HG03175 (cell line): Measurements from ENCODE around the gene TRIM38.

Experiments used
- ATAC-seq: cut with Tn5 transposase; IDR thresholded peaks from one replicate; pipeline ENCODE4 v1.9.1; 2021; ENCODE audit warnings: mild to moderate bottlenecking, moderate library complexity; ENCODE audit not compliant: unreplicated experiment

TRIM38 gene

DNA sequence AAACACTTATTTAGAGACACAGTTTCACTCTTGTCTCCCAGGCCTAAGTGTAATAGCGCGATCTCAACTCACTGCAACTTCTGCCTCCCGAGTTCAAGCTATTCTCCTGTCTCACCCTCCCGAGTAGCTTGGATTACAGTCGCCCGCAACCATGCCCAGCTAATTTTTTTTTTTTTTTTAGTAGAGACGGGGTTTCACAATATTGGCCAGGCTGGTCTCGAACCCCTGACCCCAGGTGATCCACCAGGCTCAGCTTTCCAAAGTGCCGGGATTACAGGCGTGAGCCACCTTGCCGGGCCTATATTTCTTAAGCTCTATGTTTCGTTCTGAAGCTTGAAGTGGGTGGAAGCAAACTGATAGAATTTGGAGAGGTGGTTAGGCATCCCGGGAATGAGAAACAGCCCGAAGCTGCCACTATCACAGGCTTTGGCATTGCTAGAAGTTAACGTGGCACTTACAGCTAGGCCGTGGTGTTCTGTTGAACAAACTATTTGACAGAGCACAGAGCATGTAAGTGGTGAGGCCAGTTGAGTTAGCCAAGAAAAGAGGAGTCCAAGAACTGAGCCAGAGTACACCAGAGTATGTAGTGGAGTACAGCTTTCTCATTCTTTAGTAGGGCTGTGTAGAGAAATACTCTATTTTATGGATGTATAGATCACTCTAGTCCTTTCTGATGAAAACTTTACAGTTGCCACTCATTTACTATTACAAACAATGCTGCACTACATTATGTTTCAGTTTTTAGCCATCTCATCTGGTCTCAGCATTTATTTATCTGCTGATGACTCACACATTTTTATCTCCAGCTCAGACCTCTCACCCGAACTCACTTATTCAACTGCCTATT is 62.7 kb downstream of the TRIM38 start:
- ATAC-seq, result no peak

DNA sequence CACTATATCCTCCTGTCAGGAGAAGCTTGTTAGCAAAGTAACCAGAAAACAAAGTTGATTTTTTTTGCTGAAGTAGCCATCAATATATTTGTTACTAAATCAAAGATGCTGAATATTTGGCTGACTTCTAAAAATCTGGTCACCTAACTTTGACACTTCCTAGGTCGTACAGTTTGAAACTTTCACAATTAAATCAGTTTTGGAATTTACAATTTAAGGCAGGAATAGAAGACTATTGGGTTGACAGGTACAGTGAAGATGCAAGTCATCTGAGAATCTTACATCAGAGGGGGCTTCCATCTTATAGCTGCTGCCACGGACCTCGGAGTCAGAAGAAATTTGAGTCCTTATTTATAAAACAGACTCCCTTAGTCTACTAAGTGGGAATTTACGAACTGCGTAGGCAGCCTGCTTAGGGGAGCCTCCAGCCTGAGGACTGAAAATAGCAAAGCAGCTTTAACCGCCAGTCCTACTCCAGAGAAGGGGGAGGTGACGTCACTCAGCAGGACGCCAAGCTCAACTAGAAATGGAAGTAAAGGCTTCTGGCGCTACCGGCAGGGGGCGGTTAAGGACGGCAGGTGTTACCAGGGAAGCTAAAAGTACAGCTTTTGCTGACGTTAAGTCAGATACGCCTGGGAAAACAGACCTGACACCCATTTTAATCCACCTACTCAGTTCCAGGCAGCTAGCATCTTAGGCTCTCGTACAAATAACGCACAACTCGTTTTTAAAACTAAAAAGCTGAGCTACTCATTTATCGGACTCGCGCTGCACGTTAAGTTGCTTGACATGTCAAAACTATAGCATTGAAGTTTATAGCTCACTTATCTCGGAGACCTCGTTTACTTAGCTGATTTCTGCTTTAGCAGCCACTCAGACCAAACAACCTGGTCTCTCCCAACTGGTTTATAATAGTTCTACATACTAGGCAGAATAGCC is 63.6 kb downstream of the TRIM38 start:
- peak; percentile 39 for ATAC-seq

DNA sequence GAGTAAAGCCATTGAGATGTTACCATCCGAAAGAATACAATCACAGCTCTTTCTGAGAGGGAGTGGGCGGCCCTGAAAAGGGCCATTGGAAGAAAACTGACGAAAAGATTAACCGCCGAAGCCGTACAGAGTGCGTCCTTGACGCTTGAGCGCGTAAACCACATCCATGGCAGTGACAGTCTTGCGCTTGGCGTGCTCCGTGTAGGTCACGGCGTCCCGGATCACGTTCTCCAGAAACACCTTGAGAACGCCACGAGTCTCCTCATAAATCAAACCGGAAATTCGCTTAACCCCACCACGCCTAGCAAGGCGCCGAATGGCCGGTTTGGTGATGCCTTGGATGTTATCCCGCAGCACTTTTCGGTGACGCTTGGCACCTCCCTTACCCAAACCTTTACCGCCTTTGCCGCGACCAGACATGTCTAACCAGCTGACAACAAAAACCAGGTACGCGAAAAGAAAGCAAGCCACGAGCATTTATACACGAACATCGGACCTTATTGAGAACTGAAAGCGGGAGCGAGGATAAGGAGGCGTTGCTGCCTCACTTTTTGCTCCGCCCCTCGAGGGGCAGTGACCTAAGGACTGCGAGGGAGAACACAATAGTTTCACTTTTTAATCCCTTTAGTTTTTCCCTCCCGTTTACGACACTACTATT is 64.4 kb downstream of the TRIM38 start:
- ATAC-seq, result peak; percentile 46

DNA sequence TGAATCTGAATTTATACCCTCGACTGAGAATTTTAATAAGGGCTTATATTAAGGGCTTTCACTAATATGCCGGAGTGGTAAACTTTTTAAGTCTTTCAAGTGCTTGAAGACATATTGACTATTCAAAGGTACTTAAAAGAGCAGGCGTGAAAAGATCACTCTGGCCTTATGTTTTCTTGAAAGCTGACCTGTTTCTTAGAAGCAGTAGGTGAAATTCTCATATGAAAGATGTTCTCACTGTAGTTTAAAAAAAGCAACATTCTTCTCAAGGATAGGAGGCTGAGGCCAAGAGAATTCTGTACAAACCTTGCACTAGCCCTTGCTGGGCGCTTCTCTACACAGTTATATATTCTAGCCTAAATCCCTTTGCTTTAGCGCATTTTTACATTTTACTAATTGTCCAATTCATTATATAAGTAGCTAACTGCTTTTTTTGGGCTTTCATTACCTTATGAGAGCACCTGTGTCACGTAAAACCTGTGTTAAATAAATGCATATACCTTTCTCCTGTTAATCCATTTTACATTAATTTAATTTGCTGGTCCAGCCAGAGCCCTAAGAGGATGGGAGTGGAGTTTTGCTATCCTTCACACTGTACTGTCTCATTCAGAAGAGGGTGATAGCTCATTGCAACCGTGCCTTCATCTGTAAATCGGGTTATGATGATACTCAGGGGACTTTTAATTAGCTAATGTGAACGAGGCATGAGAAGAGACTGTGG is 65.0 kb downstream of the TRIM38 start:
- ATAC-seq, result no peak

DNA sequence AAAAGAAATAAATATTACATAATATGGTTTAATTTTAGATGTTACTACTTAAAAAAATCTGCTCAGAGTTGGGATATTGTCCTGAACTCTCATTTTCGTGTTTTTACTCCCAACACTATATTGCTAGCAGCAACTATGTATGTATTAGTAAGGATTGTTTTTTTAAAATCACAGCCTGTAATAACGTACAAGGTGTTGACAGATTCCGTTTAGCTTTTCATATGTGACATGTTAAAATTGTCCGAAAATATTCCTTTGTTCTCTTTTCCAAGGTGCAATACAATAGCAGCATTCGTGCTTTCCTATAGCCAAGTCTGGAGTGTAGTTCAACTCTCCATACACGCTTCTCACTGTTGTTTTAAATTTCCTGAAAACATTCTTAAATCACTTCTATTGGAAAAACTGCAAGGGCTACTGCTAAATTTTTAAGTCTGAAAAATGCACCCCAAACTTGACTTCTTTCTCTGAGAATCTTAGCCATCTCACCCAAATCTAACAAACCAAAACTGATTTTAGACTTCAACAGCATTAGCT is 65.7 kb downstream of the TRIM38 start:
- no peak for ATAC-seq

DNA sequence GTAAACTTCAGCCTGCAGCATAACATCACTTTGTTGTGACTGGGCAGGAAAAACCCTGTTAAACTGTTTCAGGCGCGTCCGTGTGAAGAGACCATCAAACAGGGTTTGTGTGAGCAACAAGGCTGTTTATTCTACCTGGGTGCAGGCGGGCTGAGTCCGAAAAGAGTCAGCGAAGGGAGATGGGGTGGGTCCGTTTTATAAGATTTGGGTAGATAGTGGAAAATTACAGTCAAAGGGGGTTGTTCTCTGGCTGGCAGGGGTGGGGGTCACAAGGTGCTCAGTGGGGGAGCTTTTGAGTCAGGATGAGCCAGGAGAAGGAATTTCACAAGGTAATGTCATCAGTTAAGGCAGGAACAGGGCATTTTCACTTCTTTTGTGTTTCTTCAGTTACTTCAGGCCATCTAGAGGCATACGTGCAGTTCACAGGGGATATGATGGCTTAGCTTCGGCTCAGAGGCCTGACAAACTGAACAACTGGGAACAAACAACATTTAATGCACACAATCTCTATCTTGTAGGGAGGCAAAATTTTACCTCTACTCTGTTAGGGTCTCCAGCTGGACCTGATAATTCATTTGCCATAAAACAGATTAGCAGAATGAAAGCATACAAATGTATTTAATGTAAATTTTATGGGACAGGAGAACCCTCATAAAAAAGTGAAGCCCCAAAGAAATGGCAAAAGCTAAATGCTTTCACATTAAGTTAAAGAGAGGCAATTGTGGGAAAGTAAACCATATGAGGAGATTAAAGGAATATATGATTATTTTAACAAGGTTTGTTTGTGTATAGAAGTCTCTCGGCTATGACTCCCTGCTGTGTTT is 66.4 kb downstream of the TRIM38 start:
- ATAC-seq, result no peak

DNA sequence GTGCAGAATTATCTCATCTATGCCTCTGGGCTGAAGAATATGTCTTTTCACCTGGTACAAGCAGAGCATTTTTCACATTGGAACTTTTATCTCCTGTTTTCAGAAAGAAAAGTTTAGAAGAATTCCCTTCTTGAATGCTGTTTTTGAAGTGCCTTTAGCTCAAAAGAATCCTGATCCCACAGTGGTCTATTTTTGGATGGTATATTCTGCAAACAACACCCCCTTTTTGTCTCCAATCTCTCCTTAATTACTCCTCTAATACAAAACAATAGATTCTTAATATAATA is 66.9 kb downstream of the TRIM38 start:
- ATAC-seq, result no peak

DNA sequence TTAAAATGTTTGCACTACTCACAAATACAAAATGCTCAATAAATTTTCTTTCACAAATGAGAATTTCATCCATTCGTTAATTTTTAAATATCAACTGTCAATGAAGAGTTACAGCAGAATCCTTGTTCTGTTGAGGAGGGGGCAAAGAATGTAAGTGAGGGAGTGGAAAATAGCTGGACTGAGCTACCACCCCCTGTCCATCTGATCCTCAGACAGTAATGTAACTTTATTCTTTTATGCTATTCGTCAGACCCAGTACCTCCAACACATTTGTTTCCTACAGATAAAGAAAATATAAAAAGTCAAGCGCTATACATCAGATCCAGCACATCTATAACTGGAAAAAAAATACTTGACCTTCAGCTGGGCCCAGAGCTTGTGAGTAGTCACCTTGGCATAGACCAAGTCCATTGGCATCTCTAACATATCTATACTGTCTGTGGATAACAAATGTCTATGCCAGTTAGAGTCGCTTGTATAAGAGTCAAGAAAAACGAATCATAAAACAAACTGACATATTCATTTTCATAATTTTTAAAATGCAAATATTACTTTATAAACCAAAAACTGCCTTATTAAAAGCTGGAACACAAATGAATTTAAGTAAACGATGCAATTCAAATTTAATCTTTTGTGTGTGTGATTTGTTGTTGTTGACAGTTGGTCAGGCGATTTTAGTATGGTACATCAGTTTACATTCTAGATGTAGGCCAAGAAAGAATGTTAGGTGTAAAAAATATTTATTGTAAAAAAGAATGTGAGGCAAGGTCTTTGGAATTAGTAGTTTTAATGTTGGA is 67.5 kb downstream of the TRIM38 start:
- ATAC-seq, result no peak

DNA sequence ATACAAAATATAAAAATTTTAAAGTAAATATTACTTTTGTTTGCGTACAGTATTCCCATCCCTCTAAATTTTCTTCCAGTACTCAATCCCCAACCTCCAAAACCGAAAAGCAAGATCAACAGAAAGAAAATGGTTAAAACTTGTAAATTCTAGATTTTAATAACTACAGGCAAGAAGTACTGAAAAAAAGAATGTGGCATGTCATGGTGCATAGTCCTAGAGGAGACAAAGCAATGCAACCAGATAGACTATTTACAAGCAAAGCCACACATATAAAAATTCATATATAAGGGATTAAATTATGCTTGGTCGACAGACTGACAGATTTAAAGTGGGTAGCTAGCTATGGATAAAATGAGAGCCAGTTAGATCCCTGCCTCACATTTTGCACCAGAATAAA is 68.1 kb downstream of the TRIM38 start:
- ATAC-seq, result no peak

DNA sequence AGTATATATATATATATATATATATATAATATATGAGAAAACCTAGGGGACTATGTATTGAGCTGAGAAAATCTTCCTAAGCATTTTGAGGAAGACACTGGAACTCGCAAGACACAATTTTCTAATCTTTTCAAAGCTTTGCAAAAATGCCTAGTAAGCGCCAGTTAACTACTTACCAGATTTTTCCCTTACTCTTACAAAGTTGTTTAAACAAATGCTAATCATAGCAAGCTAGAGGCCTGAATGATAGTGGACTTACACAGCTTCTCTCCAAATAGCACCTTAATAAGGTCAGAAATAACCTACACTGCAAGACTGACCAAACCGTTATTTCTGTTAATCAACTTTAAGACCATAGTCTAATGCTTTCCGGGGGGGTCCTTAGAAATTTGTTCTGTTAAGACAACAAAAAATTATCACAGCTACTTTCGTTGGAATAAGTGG is 68.6 kb downstream of the TRIM38 start:
- ATAC-seq, result no peak

DNA sequence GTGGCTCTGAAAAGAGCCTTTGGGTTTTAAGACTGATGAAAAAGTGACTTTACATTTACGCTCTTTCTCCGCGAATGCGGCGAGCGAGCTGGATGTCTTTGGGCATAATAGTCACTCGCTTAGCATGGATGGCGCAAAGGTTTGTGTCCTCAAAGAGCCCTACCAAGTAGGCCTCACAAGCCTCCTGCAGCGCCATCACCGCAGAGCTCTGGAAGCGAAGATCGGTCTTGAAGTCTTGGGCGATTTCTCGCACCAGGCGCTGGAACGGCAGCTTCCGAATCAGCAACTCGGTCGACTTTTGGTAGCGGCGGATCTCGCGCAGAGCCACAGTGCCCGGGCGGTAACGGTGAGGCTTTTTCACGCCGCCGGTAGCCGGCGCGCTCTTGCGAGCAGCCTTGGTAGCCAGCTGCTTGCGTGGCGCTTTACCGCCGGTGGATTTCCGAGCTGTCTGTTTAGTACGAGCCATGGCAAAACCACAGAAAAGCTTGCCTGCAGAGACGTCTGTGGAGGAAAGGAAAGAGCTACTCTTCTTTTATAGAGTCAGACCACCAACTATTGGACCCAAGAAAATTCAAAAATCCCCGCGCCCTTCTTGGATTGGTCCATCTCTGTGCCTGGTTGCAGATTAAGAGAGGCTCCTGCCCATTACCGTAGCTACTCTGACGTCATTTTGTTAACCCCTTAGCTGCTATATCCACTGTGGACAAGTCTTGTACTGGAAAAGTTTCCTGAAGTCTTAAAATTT is 69.2 kb downstream of the TRIM38 start:
- peak; percentile 57 for ATAC-seq

DNA sequence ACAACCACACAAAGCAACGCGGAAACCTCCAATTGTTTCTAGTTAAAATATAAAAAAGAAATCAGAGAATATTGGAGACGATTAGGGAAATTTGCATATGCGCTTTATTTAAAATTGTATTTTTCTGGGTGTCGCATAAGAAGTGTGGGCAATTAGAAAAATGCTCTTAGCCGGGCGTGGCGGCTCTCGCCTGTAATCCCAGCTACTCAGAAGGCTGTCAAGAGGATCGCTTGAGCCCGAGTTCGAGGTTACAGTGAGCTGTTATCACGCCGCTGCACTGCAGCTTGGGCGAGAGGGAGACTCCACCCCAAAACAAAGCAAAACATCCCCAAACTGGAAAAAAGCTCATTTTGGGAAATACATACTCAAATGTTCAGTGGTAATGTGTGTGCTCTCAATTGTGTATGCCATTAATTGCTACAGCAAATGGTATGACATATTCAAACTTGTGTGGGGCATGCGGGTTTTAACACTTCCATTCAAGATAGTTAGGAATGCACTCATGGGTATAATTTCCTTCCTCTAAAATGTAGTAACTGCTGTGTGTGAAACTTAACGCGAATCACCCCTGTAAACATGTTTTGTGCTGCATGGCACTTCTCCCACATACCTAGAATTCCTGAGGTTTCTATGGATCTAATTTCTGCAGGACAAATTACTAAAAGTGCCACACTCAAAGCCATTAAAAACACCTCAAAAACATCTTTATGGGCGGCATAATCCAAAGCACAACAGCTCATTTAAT is 69.9 kb downstream of the TRIM38 start:
- ATAC-seq, result no peak

DNA sequence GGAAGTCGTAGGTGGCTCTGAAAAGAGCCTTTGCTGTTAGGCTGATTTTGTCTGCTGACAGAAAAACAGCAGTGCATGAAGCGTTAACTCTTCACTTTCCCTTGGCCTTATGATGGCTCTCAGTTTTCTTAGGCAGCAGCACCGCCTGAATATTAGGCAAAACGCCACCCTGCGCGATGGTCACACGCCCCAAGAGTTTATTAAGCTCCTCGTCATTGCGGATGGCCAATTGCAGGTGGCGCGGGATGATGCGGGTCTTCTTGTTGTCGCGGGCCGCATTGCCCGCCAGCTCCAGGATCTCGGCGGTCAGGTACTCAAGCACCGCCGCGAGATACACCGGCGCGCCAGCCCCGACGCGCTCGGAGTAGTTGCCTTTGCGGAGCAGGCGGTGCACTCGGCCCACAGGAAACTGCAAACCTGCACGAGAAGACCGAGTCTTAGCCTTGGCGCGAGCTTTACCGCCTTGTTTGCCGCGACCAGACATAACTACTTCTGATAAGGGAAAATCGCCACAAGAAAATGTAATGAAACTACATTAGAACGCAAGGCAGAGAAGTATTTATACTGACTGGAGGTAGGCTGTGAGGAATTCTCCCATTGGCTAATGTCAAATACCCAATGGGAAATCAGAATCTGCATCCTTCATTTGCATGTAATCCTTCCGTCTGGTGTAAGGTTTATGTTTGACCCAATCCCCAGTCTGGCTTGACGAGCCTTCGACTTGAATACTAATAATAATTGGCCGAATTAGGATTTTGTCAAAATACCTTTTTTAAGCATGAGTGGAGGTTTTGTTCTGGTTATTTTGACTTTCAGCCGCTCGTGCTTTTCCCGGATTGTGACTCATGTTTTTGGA is 70.7 kb downstream of the TRIM38 start:
- peak; percentile 60 for ATAC-seq

DNA sequence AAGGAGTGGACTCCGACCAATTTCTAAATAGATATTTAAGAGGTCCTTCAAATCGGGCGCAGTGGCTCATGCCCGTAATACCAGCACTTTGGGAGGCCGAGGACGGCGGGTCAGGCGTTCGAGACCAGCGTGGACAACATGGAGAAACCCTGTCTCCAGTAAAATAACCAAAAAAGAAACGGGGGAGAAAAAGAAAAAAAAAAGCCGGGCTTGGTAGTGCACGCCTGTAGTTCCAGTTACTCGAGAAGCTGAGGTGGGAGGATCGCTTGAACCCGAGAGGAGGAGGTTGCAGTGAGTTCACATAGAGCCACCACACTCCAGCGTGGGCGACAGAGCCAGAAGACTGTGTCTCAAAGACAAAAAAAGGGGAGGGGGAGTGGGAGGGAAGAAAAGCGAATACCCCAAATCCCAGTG is 71.3 kb downstream of the TRIM38 start:
- no peak for ATAC-seq

DNA sequence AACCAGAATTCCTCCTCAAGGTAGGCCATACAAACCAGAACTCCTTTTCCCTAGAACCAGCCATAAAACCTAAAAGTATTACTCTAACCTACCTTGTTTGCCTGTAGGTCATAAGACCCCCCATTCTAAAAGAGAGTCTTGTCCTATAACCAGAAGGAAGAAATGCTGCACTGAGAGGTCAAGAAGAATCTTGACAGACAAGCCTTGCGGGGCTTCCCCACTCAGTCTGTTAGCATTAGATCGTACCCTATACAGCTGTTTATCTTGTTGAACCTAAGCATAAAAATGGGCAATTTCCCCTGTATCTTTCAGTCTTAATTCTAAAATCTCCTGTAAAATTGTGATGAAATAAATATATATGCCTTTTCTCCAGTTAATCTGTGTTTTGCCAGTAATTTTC is 72.3 kb downstream of the TRIM38 start:
- no peak for ATAC-seq
